Skeletal muscle tissue (tissue), 5 donors: ENCODE measurements around the gene ENO1. TPM values are rescaled to one million over a fixed set of nuclear protein-coding genes. Genes with fewer than 3 reads are reported as not detected.
A peak's percentile ranks its signal among the peaks of the same experiment; 100 is the strongest.

Experiments
- H3K27ac ChIP-seq: one replicate; pipeline ENCODE4 v1.7.0; 2013; ENCODE audit warnings: mild to moderate bottlenecking, low read depth, low read length, inconsistent platforms
- H3K27me3 ChIP-seq, 3 donors: one replicate each; pipeline ENCODE4 v1.7.0; 2013; ENCODE audit warnings: low read length in 3 of 3; ENCODE audit not compliant: control insufficient read depth in 3 of 3, insufficient read depth in 3 of 3
- H3K36me3 ChIP-seq, 3 donors: one replicate each; pipeline ENCODE4 v1.7.0; 2013; ENCODE audit warnings: low read length in 3 of 3; ENCODE audit not compliant: control insufficient read depth in 3 of 3, insufficient read depth in 3 of 3
- H3K4me1 ChIP-seq, 3 donors: one replicate each; pipeline ENCODE4 v1.7.0; 2013; ENCODE audit warnings: low read length in 3 of 3, mild to moderate bottlenecking in 3 of 3; ENCODE audit not compliant: control insufficient read depth in 3 of 3, insufficient read depth in 3 of 3
- H3K4me3 ChIP-seq, 3 donors: one replicate each; pipeline ENCODE4 v1.7.0; 2013; ENCODE audit warnings: low read length in 3 of 3
- H3K9ac ChIP-seq, 3 donors: one replicate each; pipeline ENCODE4 v1.7.0; 2013; ENCODE audit warnings: low read length in 3 of 3, mild to moderate bottlenecking in 3 of 3, moderate library complexity in 2 of 3, low read depth in 1 of 3
- H3K9me3 ChIP-seq, 3 donors: one replicate each; pipeline ENCODE4 v1.7.0; 2013; ENCODE audit warnings: low read length in 3 of 3; ENCODE audit not compliant: control insufficient read depth in 3 of 3
- small RNA-seq: library from RNA; depleted of rRNA; stranded (forward); fragments of <200 nt; gene quantifications from one replicate; pipeline ENCODE3, GENCODE V24; 2014
- total RNA-seq: library from RNA; depleted of rRNA; stranded (reverse); fragments of >200 nt; gene quantifications from one replicate; pipeline ENCODE4 v1.2.3, GENCODE V29; 2014
- donor health status: Osteomylitis.

Gene ENO1
- total RNA-seq, 1 donor from 2014 or later = 320 TPM

GRCh38 chr1:8815582-8816151 is 62.8 kb downstream of the ENO1 start:
- H3K9ac ChIP-seq = peak overlapping the region; percentile 98 to 99 (median 98)
- H3K4me3 ChIP-seq = peak overlapping the region; percentile 87 to 90 (median 90)
- no peaks in the 10 kb centered on the region for H3K36me3 ChIP-seq
- no peaks in the 10 kb centered on the region for H3K9me3 ChIP-seq
- peak overlapping the region; percentile 96 for H3K27ac ChIP-seq
- peaks cover 9 to 29% (median 18%) of the 10 kb centered on the region in 3 donors for H3K4me1 ChIP-seq
- no peaks in the 10 kb centered on the region for H3K27me3 ChIP-seq

- Histone ChIP-seq H3K4me3 (no peak overlapping the region), H3K36me3 (no peaks in the 10 kb centered on the region), H3K27me3 (no peaks in the 10 kb centered on the region), H3K4me1 (peaks cover 9 to 32% (median 18%) of the 10 kb centered on the region in 3 donors), H3K9me3 (no peaks in the 10 kb centered on the region), H3K9ac (no peak overlapping the region), H3K27ac (no peak overlapping the region)
Observed at GRCh38 chr1:8814865-8815264, 63.6 kb downstream of the ENO1 start.

GRCh38 chr1:8813991-8814390 is 64.5 kb downstream of the ENO1 start:
- Histone ChIP-seq H3K36me3 (no peaks in the 10 kb centered on the region), H3K9me3 (no peaks in the 10 kb centered on the region), H3K4me3 (no peak overlapping the region), H3K27ac (no peak overlapping the region), H3K27me3 (no peaks in the 10 kb centered on the region), H3K9ac (no peak overlapping the region), H3K4me1 (peaks cover 9 to 34% (median 18%) of the 10 kb centered on the region in 3 donors)

- H3K4me1 ChIP-seq = peaks cover 4 to 31% (median 18%) of the 10 kb centered on the region in 3 donors
- H3K9me3 ChIP-seq = no peaks in the 10 kb centered on the region
- no peaks in the 10 kb centered on the region for H3K36me3 ChIP-seq
- H3K27me3 ChIP-seq = no peaks in the 10 kb centered on the region
- no peak overlapping the region for H3K9ac ChIP-seq
- no peak overlapping the region for H3K4me3 ChIP-seq
- peak overlapping the region; percentile 45 for H3K27ac ChIP-seq
Observed at GRCh38 chr1:8813016-8813763, 65.3 kb downstream of the ENO1 start.

GRCh38 chr1:8812081-8812480 is 66.4 kb downstream of the ENO1 start:
- Histone ChIP-seq H3K36me3 (no peaks in the 10 kb centered on the region), H3K4me3 (no peak overlapping the region), H3K27me3 (no peaks in the 10 kb centered on the region), H3K27ac (no peak overlapping the region), H3K9ac (no peak overlapping the region), H3K4me1 (peaks cover 4 to 30% (median 18%) of the 10 kb centered on the region in 3 donors), H3K9me3 (no peaks in the 10 kb centered on the region)

Small RNAs within 50 kb of the gene (small RNA-seq; reads per million reads assigned to genes)
- gene AL139415.2 (not detected), gene MIR6728 (not detected), gene RNU6-304P (not detected)

Other genes with a start within 250 kb of the ENO1 start
- 212 TPM for gene RERE, start 61.0 kb downstream of the ENO1 start, total RNA-seq
- not detected for gene CA6, start 67.2 kb upstream of the ENO1 start, total RNA-seq
- gene SLC2A7, start 147.7 kb upstream of the ENO1 start, total RNA-seq = not detected
- gene SLC2A5, start 190.9 kb upstream of the ENO1 start, total RNA-seq = 8.9 TPM